HG03439 (cell line): Measurements from ENCODE around the gene RELL2.
A peak's percentile ranks its signal among the peaks of the same experiment; 100 is the strongest.
"Not testable (repeated sequence)": the region's sequence is repeated elsewhere in the genome, so short reads cannot be mapped to it uniquely, and the experiment has no call there.

Experiments
- ATAC-seq: cut with Tn5 transposase; IDR thresholded peaks from one replicate; pipeline ENCODE4 v1.9.1; 2021; ENCODE audit warnings: mild to moderate bottlenecking, moderate library complexity; ENCODE audit not compliant: unreplicated experiment

The RELL2 gene, protein sequence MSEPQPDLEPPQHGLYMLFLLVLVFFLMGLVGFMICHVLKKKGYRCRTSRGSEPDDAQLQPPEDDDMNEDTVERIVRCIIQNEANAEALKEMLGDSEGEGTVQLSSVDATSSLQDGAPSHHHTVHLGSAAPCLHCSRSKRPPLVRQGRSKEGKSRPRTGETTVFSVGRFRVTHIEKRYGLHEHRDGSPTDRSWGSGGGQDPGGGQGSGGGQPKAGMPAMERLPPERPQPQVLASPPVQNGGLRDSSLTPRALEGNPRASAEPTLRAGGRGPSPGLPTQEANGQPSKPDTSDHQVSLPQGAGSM

DNA sequence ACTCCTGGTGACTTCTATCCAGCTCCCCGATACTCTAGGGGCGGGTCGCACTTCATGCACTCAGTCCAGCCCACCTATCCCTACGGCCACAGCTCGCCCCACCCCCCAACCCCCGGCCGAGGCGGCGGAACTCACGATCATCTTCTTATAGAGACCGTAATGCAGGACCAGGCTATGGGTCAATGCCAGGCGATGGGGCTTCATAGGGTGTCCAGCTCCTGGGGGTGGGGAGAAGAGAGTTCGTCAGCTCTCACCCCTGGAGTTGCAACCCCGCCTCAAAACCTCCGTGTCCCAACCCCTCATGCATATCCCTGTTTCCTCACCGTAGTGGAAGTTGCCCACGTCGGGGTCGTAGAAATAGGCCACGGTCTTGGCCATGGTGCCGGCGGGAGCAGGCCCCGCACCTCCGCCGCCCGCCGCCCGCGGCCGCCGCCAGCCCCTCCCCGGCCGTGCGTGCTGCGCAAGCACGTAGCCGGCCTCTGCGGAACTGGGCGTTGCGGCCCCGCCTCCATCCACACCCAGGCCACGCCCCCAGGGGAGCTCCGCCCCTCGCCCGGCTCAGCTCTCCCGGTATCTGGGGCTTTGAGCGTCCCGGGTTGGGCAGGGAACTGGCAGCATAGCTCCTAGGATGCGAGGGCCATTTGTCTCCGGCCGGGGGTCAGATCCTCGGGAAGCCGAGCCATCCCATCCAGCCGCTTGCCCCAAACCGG lies at the start of gene RELL2, which contains the start of gene HDAC3:
Gene RELL2, plus strand, starts transcription at position 585 of the 710 bp plus-strand sequence. CDS start 1,229 bp downstream, outside the sequence.
Gene HDAC3, minus strand, starts transcription at position 437 of the 710 bp plus-strand sequence. Its CDS starts 59 bp downstream, at position 378.
- peak; percentile 70 for ATAC-seq

DNA sequence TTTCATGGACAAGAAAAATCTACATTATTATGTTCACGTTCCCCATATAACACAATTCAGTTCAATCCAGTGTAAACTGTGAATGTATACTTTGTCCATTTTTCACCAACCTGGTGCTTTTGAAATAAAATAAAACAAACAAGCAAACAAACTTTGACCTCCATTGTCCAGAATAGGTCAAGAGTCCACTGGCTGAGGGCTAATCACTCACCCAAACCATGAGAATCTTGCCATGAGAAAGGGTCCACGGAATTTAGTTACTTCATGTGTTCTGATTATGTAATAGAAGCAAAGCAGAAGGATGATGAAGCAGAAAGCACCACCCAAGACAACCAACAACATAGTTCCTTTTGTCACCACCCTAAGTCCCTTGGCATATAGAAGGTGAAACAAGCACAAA lies 46.7 kb upstream of the RELL2 start:
- no peak for ATAC-seq

DNA sequence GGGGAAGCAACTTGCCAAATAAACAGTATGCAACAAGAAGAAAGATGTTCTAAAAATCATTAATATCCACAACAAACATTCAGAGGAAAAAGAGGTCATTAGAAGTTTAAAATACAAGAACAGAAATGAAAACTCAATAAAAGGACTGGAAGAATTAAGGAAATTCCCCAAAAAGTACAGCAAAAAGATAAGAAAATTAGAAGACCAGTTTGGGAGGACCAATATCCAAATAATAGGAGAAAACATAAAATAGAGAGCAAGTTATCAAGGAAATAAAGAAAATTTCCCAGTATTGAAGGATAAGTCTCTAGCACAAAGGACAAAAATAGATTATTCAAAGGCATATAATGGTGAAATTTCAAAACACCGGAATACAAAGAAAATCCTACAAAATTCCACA lies 39.9 kb upstream of the RELL2 start:
- ATAC-seq, result no peak

DNA sequence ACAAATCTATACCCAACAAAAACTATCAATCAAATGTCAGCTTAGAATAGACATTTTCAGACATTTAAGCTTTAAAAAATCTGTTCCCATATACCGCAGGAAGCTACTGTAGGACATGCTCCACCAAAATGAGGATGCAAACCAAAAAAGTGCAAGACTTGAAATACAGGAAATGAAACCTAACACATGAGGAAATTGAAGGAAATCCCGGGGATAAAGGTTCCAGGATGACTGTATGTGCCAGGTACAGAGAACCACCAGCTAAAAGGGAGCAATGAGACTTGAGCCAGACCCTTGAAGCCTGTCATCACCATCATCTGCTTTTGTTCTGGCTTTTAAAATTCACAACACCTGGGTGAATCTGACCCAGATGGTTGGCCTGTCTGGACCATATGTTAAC lies 39.4 kb upstream of the RELL2 start:
- ATAC-seq, result no peak

DNA sequence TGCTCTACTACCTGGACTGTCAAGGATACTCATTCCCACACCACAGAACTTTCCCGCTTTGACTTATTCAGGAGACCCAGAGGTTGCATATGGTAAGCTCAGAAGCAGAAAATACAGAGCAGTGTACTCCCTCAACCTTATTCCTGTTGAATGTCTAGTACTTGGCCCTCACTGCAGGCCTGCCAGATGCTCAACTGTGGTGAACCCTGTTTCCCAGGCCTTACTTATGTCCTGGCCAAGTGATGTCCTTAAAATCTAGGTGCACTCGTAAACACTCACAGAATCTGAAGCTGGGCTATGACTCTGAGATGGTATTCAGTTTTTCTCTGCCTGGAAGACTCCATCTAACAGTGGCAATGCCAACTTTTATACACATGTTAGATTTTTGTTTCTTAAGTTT lies 39.0 kb upstream of the RELL2 start:
- ATAC-seq, result no peak

DNA sequence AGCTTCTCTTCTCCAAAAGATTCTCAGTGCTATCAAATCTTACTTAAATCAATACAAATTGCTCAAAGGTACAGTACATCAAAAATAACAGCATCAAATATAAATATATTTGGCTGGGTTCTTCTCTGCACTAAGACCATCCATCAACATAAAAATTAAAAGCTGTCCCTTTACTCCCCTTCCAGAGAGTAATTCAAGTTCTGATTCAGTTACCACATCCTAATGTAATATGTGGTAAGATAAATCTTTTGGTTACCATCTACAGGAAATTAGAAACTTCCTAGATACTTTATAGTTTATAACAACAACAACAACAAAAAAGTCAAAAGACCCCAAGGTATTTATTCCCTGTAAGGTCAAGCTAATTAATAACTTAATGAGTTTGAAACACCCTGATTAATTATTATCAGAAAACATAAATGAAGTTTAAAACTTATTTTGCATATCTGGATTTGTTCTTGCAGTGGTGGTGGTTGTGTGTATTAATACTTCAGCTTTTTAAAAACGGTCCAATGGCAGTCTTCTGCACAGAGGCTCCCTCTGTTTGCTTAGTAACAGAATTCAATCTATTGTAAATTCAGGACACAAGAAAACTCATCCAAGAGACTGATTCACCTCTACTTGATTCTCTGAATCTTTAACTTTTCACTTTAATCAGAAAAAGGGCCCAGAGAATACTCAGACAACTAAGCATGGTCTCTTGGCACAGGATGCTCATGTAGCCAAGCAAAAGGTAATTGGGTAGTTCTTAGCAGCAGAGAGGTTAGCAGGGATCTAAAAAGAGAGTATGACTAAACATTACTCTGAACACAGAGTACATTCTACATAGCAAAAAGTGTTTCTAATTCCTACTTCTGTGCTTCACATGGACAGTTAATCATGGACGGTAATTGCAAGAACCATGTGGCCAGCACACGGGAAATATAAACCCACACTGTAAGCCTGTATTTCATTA lies 38.1 kb upstream of the RELL2 start:
- ATAC-seq, result peak; percentile 41

DNA sequence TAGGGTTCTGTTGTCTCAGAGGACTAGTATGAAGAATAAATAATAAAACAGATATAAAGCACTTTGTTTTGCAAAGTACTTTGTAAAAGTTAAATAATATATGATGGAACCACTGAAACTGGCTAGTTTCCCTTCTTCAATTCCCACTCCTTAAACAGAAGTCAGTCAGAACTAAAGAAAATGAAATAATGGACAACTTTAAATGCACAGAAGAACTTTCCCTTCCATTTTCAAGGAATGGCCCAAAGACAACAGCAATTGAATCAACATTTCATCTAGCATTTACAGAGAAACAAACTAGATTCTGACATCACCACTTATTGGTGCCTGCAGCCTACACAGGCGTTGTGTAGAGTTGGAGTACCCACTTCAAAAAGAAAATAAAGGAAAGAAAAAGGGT lies 34.2 kb upstream of the RELL2 start:
- ATAC-seq, result no peak

DNA sequence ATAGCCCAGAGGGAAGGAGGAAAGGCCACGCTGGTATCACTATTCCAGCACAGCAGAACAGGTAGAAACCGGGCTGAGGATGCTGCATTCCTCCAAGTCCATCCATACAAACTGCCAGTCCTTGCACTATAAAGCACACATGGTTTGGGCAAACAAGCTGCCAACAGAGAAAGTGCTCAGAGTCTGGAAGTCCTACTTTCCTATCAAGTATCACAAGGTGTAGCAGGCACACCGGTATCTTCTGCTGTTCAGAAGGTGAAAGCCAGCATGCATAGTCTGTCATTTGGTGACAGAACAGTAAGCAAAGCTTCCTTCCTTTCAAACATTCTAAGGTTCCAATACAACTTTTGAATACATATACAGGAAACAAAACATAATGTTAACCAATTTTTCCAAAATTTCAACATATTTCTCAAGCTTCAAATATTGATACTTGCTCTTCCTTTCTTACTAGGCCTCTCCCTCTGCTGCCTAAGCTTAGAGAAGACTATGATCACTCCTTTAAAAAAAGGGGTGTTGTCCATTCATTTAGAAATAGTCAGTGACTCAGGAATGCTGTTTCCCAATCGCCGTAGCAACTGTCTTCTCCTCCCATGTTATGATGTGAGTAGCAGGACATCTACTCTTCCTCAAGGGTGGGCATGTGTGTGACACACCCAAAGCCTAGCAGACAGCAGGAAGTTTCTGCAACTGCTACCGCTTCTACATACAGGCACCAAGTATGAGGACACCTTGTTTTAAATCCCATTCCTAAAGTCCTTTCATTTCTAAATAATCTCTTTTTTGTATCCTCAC lies 32.7 kb upstream of the RELL2 start:
- no peak for ATAC-seq

DNA sequence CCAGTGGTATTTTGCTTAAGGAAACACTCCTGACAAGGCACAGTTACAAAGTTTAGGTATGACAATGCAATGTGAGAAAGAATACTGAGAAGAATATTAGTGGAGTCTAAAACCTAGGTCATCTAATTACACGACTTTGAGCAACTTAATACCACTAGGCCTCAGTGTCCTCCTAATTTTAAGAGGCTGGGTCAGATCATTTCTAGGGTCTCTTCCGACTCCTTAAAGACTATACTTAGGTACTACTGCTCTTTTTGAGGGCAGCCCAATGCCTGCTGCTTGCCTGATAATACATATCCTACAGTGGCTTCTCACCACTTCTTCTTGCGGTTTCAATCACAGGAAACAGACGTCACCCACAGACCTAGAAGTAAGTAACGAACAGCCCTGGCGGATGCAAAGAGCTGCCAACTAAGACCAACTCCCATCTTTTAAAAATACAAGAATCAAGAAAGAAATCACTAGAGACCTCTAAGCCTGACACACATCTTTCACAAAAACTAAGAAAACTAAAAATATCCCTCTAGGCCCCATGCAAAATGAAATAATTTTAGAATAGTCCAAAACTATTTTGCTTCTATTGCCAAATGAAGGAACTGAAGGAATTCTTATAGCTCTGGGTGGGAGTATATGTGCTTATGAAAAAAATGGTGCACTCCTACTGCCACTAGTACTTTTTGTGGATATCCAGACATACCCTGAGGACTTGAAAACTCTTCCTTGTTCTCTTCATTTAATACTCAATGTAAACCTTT lies 31.1 kb upstream of the RELL2 start:
- ATAC-seq, result peak; percentile 92

DNA sequence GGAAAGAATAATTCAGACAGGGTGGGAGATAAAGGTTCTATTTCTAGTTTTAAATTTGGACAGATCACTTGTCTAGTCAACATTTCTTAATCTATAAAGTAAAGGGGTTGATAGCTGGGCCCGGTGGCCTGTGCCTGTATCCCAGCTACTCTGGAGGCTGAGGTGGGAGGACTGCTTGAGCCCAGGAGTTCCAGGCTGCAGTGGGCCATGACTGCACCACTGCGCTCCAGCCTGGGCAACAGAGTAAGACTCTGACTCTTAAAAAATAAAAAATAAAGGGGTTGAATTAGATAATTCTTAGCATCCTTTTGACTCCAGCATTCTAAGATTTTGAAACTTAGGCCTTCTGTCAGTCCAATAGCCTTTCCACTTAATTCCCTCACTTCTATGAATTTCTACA lies 28.8 kb upstream of the RELL2 start:
- ATAC-seq, result no peak

DNA sequence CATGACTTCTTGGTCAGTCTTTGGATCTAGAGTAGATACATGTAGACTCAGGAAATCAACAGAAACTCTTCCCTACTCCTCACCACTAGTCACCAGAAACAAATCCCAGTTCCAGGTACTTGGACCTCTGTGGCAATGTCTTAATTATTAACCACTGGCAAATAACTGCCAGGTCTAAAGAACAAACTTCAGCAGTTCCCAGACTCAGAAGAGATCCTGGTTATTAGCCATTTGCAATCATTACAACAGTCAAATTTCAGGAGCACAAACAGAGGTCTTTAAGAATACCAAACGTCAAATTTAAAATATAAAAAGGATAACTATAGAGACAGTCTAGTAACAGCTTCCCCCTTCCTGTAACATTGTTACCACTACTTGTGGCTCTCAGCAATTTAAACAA lies 28.2 kb upstream of the RELL2 start:
- ATAC-seq, result no peak

DNA sequence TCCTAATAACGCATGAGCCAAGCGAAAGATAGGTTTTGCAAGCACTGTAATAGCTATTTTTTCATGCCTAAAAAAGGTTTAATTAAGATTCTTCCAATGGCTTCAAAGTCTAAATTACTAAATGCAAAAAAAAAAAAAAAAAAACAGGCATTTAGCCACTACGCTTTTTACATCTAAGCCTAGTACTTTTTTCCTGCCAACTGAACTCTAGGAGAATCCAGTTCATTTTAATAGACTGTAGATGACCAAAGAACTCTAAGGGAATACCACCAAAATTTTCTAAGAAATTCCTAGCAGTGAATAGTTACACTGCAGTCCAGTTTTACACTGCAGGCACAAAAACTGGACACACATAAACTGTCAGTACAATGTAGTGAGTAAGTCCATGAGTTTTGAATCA lies 27.8 kb upstream of the RELL2 start:
- ATAC-seq, result no peak

DNA sequence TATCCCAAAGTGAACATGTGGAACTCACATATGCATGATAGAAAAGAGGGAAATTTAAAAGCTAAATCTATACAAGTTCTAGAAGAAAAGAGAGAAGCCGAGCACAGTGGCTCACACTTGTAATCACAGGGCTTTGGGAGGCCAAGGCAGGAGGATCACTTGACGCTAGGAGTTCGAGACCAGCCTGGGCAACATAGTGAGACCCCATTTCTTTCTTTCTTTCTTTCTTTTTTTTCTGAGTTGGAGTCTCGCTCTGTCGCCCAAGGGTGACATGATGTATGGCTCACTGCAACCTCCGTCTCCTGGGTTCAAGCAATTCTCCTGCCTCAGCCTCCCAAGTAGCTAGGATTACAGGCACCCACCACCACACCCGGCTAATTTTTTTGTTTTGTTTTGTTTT lies 26.9 kb upstream of the RELL2 start:
- not testable (repeated sequence) for ATAC-seq

DNA sequence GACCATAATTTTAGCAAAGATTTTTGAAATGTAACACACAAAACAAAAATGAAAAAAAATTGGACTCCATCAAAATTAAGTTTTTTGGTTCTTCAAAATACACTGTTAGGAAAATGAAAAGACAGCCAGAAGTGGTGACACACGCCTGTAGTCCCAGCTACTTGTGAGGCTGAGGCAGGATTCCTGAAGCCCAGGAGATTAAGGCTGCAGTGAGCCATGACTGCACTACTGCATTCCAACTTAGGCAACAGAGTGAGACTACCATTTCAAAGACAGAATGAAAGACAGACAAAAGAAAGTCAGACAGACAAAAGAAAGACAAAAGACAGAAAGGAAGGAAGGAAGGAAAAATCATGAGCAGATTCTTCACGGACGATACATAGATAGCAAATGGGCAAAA lies 25.5 kb upstream of the RELL2 start:
- no peak for ATAC-seq

DNA sequence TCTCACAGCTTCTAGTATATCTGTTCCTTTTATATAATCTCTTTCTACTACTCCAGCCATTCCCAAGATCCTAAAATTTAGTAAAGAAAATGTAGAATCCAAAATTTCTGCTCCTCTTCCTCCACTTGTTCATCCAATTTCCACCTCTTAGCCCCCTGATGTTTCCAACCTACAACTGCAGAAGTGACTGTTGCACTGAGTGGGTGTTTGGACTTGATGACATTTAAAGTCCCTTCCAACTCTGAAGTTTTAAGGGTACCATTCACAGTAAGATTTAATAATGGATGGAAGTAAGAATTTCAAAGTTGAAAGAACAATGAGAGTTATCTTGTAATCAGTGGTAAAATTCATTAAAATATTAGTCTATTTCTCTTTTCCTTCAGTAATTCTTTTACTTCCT lies 23.5 kb upstream of the RELL2 start:
- ATAC-seq, result no peak

DNA sequence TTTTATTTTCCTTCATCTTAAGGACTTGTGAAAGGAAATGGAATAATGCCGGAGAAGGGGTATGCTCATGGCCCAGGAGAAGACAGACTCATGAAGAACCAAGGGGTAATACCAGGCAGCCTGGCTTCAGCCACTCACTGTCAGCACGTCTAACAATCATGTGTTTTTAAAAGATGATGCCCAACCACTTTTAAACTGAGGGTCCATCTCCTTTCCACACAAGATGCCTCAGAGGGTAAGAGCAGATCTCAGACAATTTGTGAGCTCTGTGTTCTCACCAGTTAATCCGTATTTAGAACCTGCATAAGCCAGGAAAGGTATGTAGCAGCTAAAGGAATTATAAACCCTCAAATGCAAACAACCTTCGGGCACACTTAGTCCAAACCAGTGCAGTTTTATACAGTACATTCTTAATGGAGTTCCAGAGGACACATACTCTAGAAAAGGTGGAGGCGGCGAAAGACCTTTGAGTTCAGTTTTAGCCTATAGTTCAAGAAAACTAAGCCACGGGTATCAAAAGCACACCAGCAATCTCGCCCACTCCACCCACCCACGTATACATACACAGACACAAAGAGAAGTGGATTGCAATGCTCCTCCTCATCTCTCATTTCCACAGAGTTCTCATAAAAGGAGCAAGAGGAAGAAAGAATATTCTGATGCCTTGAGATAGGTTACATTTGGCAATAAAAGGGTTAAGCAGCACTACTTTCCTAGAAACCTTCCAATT lies 20.6 kb upstream of the RELL2 start:
- no peak for ATAC-seq

DNA sequence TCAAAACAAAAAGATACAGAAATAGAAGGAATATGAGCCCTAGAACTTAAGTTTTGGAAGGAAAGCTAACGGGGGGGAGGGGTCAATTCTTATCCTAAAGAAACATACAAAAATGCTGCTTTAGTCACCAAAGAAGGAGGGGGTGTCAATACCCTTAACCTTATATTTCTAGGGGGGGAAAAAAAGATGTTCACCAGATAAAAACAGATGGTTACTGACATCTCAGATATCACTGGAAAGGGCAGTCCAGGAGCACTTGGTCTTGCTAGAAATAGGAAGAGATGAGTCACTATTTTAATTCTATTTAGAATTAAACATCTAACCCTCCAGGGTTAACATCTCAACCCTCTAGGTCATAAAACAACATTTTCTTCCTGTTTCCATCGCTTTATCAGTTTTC lies 19.7 kb upstream of the RELL2 start:
- no peak for ATAC-seq

DNA sequence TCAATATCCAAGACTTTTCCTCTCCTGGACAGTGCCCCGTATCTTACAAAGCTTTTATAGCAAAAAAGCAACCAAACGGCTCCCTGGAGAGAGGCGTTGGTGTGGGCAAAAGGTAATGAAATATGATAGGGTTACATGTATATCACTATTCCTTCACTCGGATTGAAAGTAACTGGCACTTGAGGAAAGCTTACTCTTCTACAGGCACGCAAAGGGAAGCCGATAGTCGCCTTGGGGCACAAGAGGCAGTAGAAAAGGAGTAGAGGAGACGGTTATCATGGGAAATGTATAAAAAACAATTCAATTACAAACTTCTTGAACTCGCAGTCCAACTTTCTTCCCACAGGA lies 19.1 kb upstream of the RELL2 start:
- no peak for ATAC-seq
